ENCODE data around the gene PPP1R18. TPM values are rescaled to one million over a fixed set of nuclear protein-coding genes. Genes with fewer than 3 reads are reported as not detected.
A peak's percentile ranks its signal among the peaks of the same experiment; 100 is the strongest.

PPP1R18 gene
- total RNA-seq, 1 donor from 2014 or later = 22.5 TPM

- H3K9me3 Mint-ChIP-seq (ENCODE audit: low read depth) = no peaks in the 10 kb centered on the region
- peaks cover 24% of the 10 kb centered on the region for H3K36me3 Mint-ChIP-seq (ENCODE audit: insufficient read depth)
- no peak overlapping the region for H3K4me3 Mint-ChIP-seq (ENCODE audit: low read depth)
- H3K27ac Mint-ChIP-seq = no peak overlapping the region
- TF ChIP-seq CTCF (IDR thresholded peaks at IDR 0.05; ENCODE audit: unreplicated experiment) = no peak
- DNase-seq (ENCODE audit: low spot score, unreplicated experiment) = no peak
- no peaks in the 10 kb centered on the region for H3K4me1 Mint-ChIP-seq (ENCODE audit: low read depth)
- no peaks in the 10 kb centered on the region for H3K27me3 Mint-ChIP-seq
Measured at GRCh38 chr6:30655743-30656094, 30.7 kb downstream of the PPP1R18 start.

GRCh38 chr6:30654798-30655742, 31.4 kb downstream of the PPP1R18 start:
- no peaks in the 10 kb centered on the region for H3K27me3 Mint-ChIP-seq
- no peak overlapping the region for H3K27ac Mint-ChIP-seq
- no peak overlapping the region for H3K4me3 Mint-ChIP-seq (ENCODE audit: low read depth)
- TF ChIP-seq CTCF (IDR thresholded peaks at IDR 0.05; ENCODE audit: unreplicated experiment) = no peak
- no peak for DNase-seq (ENCODE audit: low spot score, unreplicated experiment)
- no peaks in the 10 kb centered on the region for H3K4me1 Mint-ChIP-seq (ENCODE audit: low read depth)
- peaks cover 24% of the 10 kb centered on the region for H3K36me3 Mint-ChIP-seq (ENCODE audit: insufficient read depth)
- H3K9me3 Mint-ChIP-seq (ENCODE audit: low read depth) = no peaks in the 10 kb centered on the region

GRCh38 chr6:30651143-30651542, 35.3 kb downstream of the PPP1R18 start:
- Mint-ChIP-seq H3K9me3 (ENCODE audit: low read depth) (no peaks in the 10 kb centered on the region), H3K4me1 (ENCODE audit: low read depth) (peaks cover 11% of the 10 kb centered on the region), H3K27me3 (no peaks in the 10 kb centered on the region), H3K36me3 (ENCODE audit: insufficient read depth) (peaks cover 14% of the 10 kb centered on the region), H3K4me3 (ENCODE audit: low read depth) (no peak overlapping the region), H3K27ac (peak overlapping the region; percentile 62)
- DNase-seq (ENCODE audit: low spot score, unreplicated experiment) = no peak
- TF ChIP-seq CTCF (IDR thresholded peaks at IDR 0.05; ENCODE audit: unreplicated experiment) = no peak

GRCh38 chr6:30647242-30648116, 39.0 kb downstream of the PPP1R18 start:
- no peaks in the 10 kb centered on the region for H3K9me3 Mint-ChIP-seq (ENCODE audit: low read depth)
- H3K4me1 Mint-ChIP-seq (ENCODE audit: low read depth) = peaks cover 17% of the 10 kb centered on the region
- H3K4me3 Mint-ChIP-seq (ENCODE audit: low read depth) = peak overlapping the region; percentile 86
- H3K27ac Mint-ChIP-seq = peak overlapping the region; percentile 96
- no peak for TF ChIP-seq CTCF (IDR thresholded peaks at IDR 0.05; ENCODE audit: unreplicated experiment)
- H3K36me3 Mint-ChIP-seq (ENCODE audit: insufficient read depth) = peaks cover 21% of the 10 kb centered on the region
- H3K27me3 Mint-ChIP-seq = no peaks in the 10 kb centered on the region
- DNase-seq (ENCODE audit: low spot score, unreplicated experiment) = peak; percentile 85

Measured in progenitor cell of endocrine pancreas (in vitro differentiated cells).